GM12864 (cell line): Measurements from ENCODE around the gene AHNAK.

Experiments used
- DNase-seq: peaks from one replicate; pipeline ENCODE4 v3.0.0-alpha.2; 2011; ENCODE audit warnings: low read depth
- H3K4me3 ChIP-seq: 2 replicates; pipeline ENCODE4 v1.5.1; 2011; ENCODE audit warnings: mild to moderate bottlenecking, low read depth, low read length, control low read depth
- CTCF ChIP-seq: IDR thresholded peaks from 2 replicates; pipeline ENCODE4 v1.5.1; 2011; ENCODE audit warnings: low read depth, mild to moderate bottlenecking, moderate library complexity, low read length, control low read depth, inconsistent platforms; ENCODE audit errors: missing control alignments

Gene AHNAK

GRCh38 chr11:62558669-62559068, 12.1 kb upstream of the AHNAK start:
- no peak overlapping the region for H3K4me3 ChIP-seq
- no peak for DNase-seq
- no peak for TF ChIP-seq CTCF

GRCh38 chr11:62556875-62557631, 10.4 kb upstream of the AHNAK start:
- no peak for TF ChIP-seq CTCF
- no peak overlapping the region for H3K4me3 ChIP-seq
- peak; percentile 77 for DNase-seq

- peak overlapping the region; percentile 5 for H3K4me3 ChIP-seq
- TF ChIP-seq CTCF, result no peak
- peak; percentile 70 for DNase-seq
Measured at GRCh38 chr11:62556108-62556874, 9.7 kb upstream of the AHNAK start.

- no peak for TF ChIP-seq CTCF
- DNase-seq, result peak; percentile 80
- peak overlapping the region; percentile 5 for H3K4me3 ChIP-seq
Measured at GRCh38 chr11:62555464-62556107, 9.0 kb upstream of the AHNAK start.

GRCh38 chr11:62554387-62555167, 8.0 kb upstream of the AHNAK start:
- H3K4me3 ChIP-seq, result no peak overlapping the region
- no peak for TF ChIP-seq CTCF
- DNase-seq, result no peak

- TF ChIP-seq CTCF, result no peak
- no peak for DNase-seq
- H3K4me3 ChIP-seq, result no peak overlapping the region
Measured at GRCh38 chr11:62553839-62554361, 7.3 kb upstream of the AHNAK start.
